H1 (cell line): ENCODE results near the gene AOPEP. TPM values are rescaled to one million over a fixed set of nuclear protein-coding genes. Genes with fewer than 3 reads are reported as not detected.

Experiments used
- ATF3 ChIP-seq: IDR thresholded peaks from 2 replicates; pipeline ENCODE4 v1.6.1; 2011; ENCODE audit warnings: low read depth, mild to moderate bottlenecking, low read length; ENCODE audit not compliant: insufficient read depth
- BACH1 ChIP-seq: IDR thresholded peaks from 2 replicates; pipeline ENCODE4 v1.6.1; 2012; ENCODE audit warnings: low read length, improper control_type of control experiment
- E2F6 ChIP-seq: IDR thresholded peaks from 2 replicates; pipeline ENCODE4 v1.6.1; 2012; ENCODE audit warnings: inconsistent platforms
- RAD21 ChIP-seq, 2 experiments: IDR thresholded peaks in 1 of 2; conservative IDR thresholded peaks in 1 of 2; 2 replicates each; pipeline ENCODE4 v1.6.1; 2011; ENCODE audit warnings: low read depth in 2 of 2, low read length in 2 of 2, improper control_type of control experiment in 1 of 2, inconsistent platforms in 1 of 2, mild to moderate bottlenecking in 1 of 2, moderate library complexity in 1 of 2
- SP4 ChIP-seq: IDR thresholded peaks from 2 replicates; pipeline ENCODE4 v1.6.1; 2012; ENCODE audit warnings: low read length, inconsistent platforms
- polyA plus RNA-seq, 7 experiments: library from polyadenylated mRNA; depleted of rRNA in 3 of 7; stranded (reverse) in 5 of 7; unstranded in 2 of 7; fragments of >200 nt in 5 of 7; fragments of 200-250 nt in 2 of 7; gene quantifications; 1 replicate in 5 of 7; 2 replicates in 1 of 7; 4 replicates in 1 of 7; pipeline versions ENCODE4 v1.2.1 to v1.2.3, GENCODE V29; 2011 to 2013; ENCODE audit warnings: missing spikeins in 2 of 7, mixed read lengths in 2 of 7
- total RNA-seq: library from RNA; stranded (reverse); fragmentation: NEBNext Ultra II Directional; extraction: Animal tissue kit (Norgen Biotek cat#: 25700); gene quantifications from 2 replicates; pipeline ENCODE4 v1.2.1, GENCODE V29; 2021

The AOPEP gene
- total and polyA plus RNA-seq, 2 of the 8 experiments (the other 6 are each of a cell fraction or from before 2014, with no cell fraction given), result 6.1 to 14.3 TPM

- TF ChIP-seq RAD21 (IDR thresholded peaks at IDR 0.05 in 1 of 2, conservative IDR thresholded peaks at IDR 0.05 in 1 of 2; ENCODE audit: low read depth in 2 of 2, low read length in 2 of 2) (peak; percentile 51 to 64), SP4 (no peak), E2F6 (peak; percentile 79), ATF3 (no peak), BACH1 (no peak)
Observed at GRCh38 chr9:95073042-95073607, 346.6 kb downstream of the AOPEP start (continued).
